Renal pelvis (tissue), 4 donors: ENCODE results near the gene MGMT. TPM values are rescaled to one million over a fixed set of nuclear protein-coding genes. Genes with fewer than 3 reads are reported as not detected.

Source experiments
- DNase-seq: peaks from one replicate; pipeline ENCODE4 v3.0.0-alpha.2; 2013
- polyA plus RNA-seq, 3 donors: library from polyadenylated mRNA; unstranded; fragments of 120-200 nt; gene quantifications; one replicate each; pipeline ENCODE4 v1.2.1, GENCODE V29; 2013; ENCODE audit not compliant: insufficient read length in 3 of 3

MGMT gene
- polyA plus RNA-seq, 3 donors, result 14.1 to 24.1 (median 21.3) TPM

GRCh38 chr10:129727071-129727470, 260.0 kb downstream of the MGMT start:
- no peak for DNase-seq

GRCh38 chr10:129727495-129727894, 260.5 kb downstream of the MGMT start:
- no peak for DNase-seq

GRCh38 chr10:129728246-129728820, 261.3 kb downstream of the MGMT start:
- no peak for DNase-seq

GRCh38 chr10:129728905-129729795, 262.1 kb downstream of the MGMT start:
- no peak for DNase-seq

- DNase-seq, result no peak
Observed at GRCh38 chr10:129730272-129730992, 263.4 kb downstream of the MGMT start.

- no peak for DNase-seq
Observed at GRCh38 chr10:129730993-129731325, 263.9 kb downstream of the MGMT start.

- no peak for DNase-seq
Observed at GRCh38 chr10:129740532-129741279, 273.7 kb downstream of the MGMT start.

GRCh38 chr10:129741280-129741977, 274.4 kb downstream of the MGMT start:
- DNase-seq, result no peak

- DNase-seq, result no peak
Observed at GRCh38 chr10:129741978-129742741, 275.1 kb downstream of the MGMT start.

GRCh38 chr10:129742742-129743550, 275.9 kb downstream of the MGMT start:
- no peak for DNase-seq

- DNase-seq, result no peak
Observed at GRCh38 chr10:129743738-129744133, 276.7 kb downstream of the MGMT start.

GRCh38 chr10:129744134-129745111, 277.4 kb downstream of the MGMT start:
- DNase-seq, result no peak

GRCh38 chr10:129745186-129745750, 278.2 kb downstream of the MGMT start:
- no peak for DNase-seq

GRCh38 chr10:129754211-129755050, 287.4 kb downstream of the MGMT start:
- DNase-seq, result no peak

- DNase-seq, result no peak
Observed at GRCh38 chr10:129755158-129755591, 288.1 kb downstream of the MGMT start.

- no peak for DNase-seq
Observed at GRCh38 chr10:129755621-129756020, 288.6 kb downstream of the MGMT start.
